Stimulated activated CD4-positive, alpha-beta T cell treated with anti-CD3 and anti-CD28 coated beads, Interleukin-1b, Interleukin-23, amount 100 ng/mL, for 48 hours (primary cell): ENCODE measurements around the gene OR10A4.
"Not testable (repeated sequence)": the region's sequence is repeated elsewhere in the genome, so short reads cannot be mapped to it uniquely, and the experiment has no call there.

Experiments
- DNase-seq: peaks from one replicate; pipeline ENCODE4 v3.0.0-alpha.2; 2020

Gene OR10A4

GRCh38 chr11:6876325-6876724 is at the start of gene OR10A4:
OR10A4 (plus strand) TSS chr11:6876625; CDS start chr11:6876648, 23 bp downstream.
- DNase-seq: no peak

- no peak for DNase-seq
Measured at GRCh38 chr11:6828103-6828502, 48.3 kb upstream of the OR10A4 start.

GRCh38 chr11:6833356-6833755 is 43.1 kb upstream of the OR10A4 start:
- DNase-seq: no peak

GRCh38 chr11:6834021-6834420 is 42.4 kb upstream of the OR10A4 start:
- no peak for DNase-seq

GRCh38 chr11:6841694-6842093 is 34.7 kb upstream of the OR10A4 start:
- no peak for DNase-seq

GRCh38 chr11:6843670-6844069 is 32.8 kb upstream of the OR10A4 start:
- DNase-seq: no peak

GRCh38 chr11:6844356-6844755 is 32.1 kb upstream of the OR10A4 start:
- no peak for DNase-seq

- DNase-seq: no peak
Measured at GRCh38 chr11:6845383-6845782, 31.0 kb upstream of the OR10A4 start, which contains the start of gene OR10A5. OR10A5 (plus strand) TSS chr11:6845683; CDS start chr11:6845683, 0 bp downstream.

GRCh38 chr11:6850526-6850925 is 25.9 kb upstream of the OR10A4 start:
- DNase-seq: no peak

- DNase-seq: not testable (repeated sequence)
Measured at GRCh38 chr11:6854801-6855200, 21.6 kb upstream of the OR10A4 start.

- no peak for DNase-seq
Measured at GRCh38 chr11:6855971-6856541, 20.4 kb upstream of the OR10A4 start.

GRCh38 chr11:6856871-6857270 is 19.6 kb upstream of the OR10A4 start:
- no peak for DNase-seq

GRCh38 chr11:6862961-6863360 is 13.5 kb upstream of the OR10A4 start, which contains the start of gene OR10A2:
OR10A2 (plus strand) TSS chr11:6863057; CDS start chr11:6869755, 6,698 bp downstream.
- no peak for DNase-seq

- DNase-seq: no peak
Measured at GRCh38 chr11:6864438-6864837, 12.0 kb upstream of the OR10A4 start.

GRCh38 chr11:6871278-6871677 is 5.1 kb upstream of the OR10A4 start:
- DNase-seq: no peak

GRCh38 chr11:6875761-6876160 is 664 bp upstream of the OR10A4 start:
- no peak for DNase-seq

- DNase-seq: no peak
Measured at GRCh38 chr11:6876914-6877313, 489 bp downstream of the OR10A4 start.

- no peak for DNase-seq
Measured at GRCh38 chr11:6882751-6883150, 6.3 kb downstream of the OR10A4 start.

GRCh38 chr11:6887711-6888110 is 11.3 kb downstream of the OR10A4 start:
- not testable (repeated sequence) for DNase-seq

- DNase-seq: no peak
Measured at GRCh38 chr11:6888830-6889229, 12.4 kb downstream of the OR10A4 start.

GRCh38 chr11:6889835-6890234 is 13.4 kb downstream of the OR10A4 start:
- DNase-seq: no peak

- no peak for DNase-seq
Measured at GRCh38 chr11:6892400-6892799, 16.0 kb downstream of the OR10A4 start, which contains the start of gene OR2D2. OR2D2 (minus strand) TSS chr11:6892500; CDS start chr11:6892500, 0 bp downstream.

GRCh38 chr11:6894097-6894496 is 17.7 kb downstream of the OR10A4 start:
- no peak for DNase-seq

GRCh38 chr11:6895010-6895409 is 18.6 kb downstream of the OR10A4 start:
- no peak for DNase-seq

GRCh38 chr11:6898911-6899310 is 22.5 kb downstream of the OR10A4 start:
- DNase-seq: no peak
